GM12878 (cell line): ENCODE data around the gene CMSS1. TPM values are rescaled to one million over a fixed set of nuclear protein-coding genes. Genes with fewer than 3 reads are reported as not detected.

Experiments used
- BACH1 ChIP-seq: fragments of 450-650 bp; IDR thresholded peaks from 2 replicates; pipeline ENCODE4 v1.6.1; 2017; ENCODE audit warnings: mild to moderate bottlenecking, borderline replicate concordance
- CREM ChIP-seq: IDR thresholded peaks from 2 replicates; pipeline ENCODE4 v1.6.1; 2014; ENCODE audit warnings: antibody characterized with exemption, low read depth
- EED ChIP-seq: sonication (generic); IDR thresholded peaks from 2 replicates; pipeline ENCODE4 v1.6.1; 2016; ENCODE audit warnings: antibody characterized with exemption, low read depth
- GATAD2B ChIP-seq: fragments of 450-650 bp; conservative IDR thresholded peaks from 2 replicates; pipeline ENCODE4 v1.6.1; 2017; ENCODE audit warnings: low read depth, mild to moderate bottlenecking, moderate library complexity
- KAT2A ChIP-seq: conservative IDR thresholded peaks from 2 replicates; pipeline ENCODE4 v1.6.1; 2011; ENCODE audit warnings: low read depth, low read length; ENCODE audit not compliant: control insufficient read depth
- MYB ChIP-seq: fragments of 150-350 bp; IDR thresholded peaks from 2 replicates; pipeline ENCODE4 v1.6.1; 2014; ENCODE audit warnings: mild to moderate bottlenecking, low read depth, low read length, borderline replicate concordance
- PAX5 ChIP-seq: IDR thresholded peaks from 2 replicates; pipeline ENCODE4 v1.6.1; 2011; ENCODE audit warnings: low read depth, low read length, borderline replicate concordance
- SREBF1 ChIP-seq: IDR thresholded peaks from 2 replicates; pipeline ENCODE4 v1.6.1; 2012; ENCODE audit warnings: mild to moderate bottlenecking, low read length
- SREBF2 ChIP-seq: IDR thresholded peaks from 2 replicates; pipeline ENCODE4 v1.6.1; 2012; ENCODE audit warnings: mild to moderate bottlenecking, low read length
- YY1 ChIP-seq: IDR thresholded peaks from 2 replicates; pipeline ENCODE4 v1.6.1; 2011; ENCODE audit warnings: low read depth, mild to moderate bottlenecking, low read length
- ZNF217 ChIP-seq: fragments of 450-650 bp; IDR thresholded peaks from 2 replicates; pipeline ENCODE4 v1.6.1; 2017; ENCODE audit warnings: antibody characterized with exemption, mild to moderate bottlenecking
- polyA plus RNA-seq, 11 experiments: library from polyadenylated mRNA; depleted of rRNA in 4 of 11; unstranded in 6 of 11; stranded (reverse) in 5 of 11; fragments of >200 nt; fragmentation: Nextera tagmentation in 4 of 11; fragmentation: Illumina TruSeq in 1 of 11; extraction: Ambion mirVana in 4 of 11; extraction: Trizol in 1 of 11; gene quantifications; 1 replicate in 1 of 11; 2 replicates in 10 of 11; pipeline versions ENCODE4 v1.2.1 to v1.2.3, GENCODE V29; 2011 to 2016; ENCODE audit warnings: inconsistent platforms in 2 of 11, missing spikeins in 2 of 11, low read depth in 1 of 11
- total RNA-seq, 4 experiments: library from RNA; depleted of rRNA in 3 of 4; stranded (reverse); fragments of >200 nt in 3 of 4; fragmentation: Illumina TruSeq in 1 of 4; extraction: Trizol in 1 of 4; gene quantifications; 2 replicates each; pipeline versions ENCODE4 v1.2.1 to v1.2.3, GENCODE V29; 2013 to 2021
- TF ChIP-seq, protein P1 (sequence below): IDR thresholded peaks from 2 replicates; pipeline ENCODE4 v1.6.1; 2011; ENCODE audit warnings: low read depth, mild to moderate bottlenecking, low read length, moderate library complexity, borderline replicate concordance; ENCODE audit errors: extremely low read depth
- TF ChIP-seq, protein P2 (sequence below): fragments of 450-650 bp; IDR thresholded peaks from 2 replicates; pipeline ENCODE4 v1.6.1; 2018; ENCODE audit warnings: mild to moderate bottlenecking, low read depth, moderate library complexity; ENCODE audit not compliant: partially characterized antibody
- TF ChIP-seq, protein P3 (sequence below): fragments of 450-650 bp; formaldehyde crosslinking; IDR thresholded peaks from 2 replicates; pipeline ENCODE4 v1.4.0; 2020; ENCODE audit warnings: mild to moderate bottlenecking, moderate library complexity
- TF ChIP-seq, protein P4 (sequence below): IDR thresholded peaks from 2 replicates; pipeline ENCODE4 v1.6.1; 2012; ENCODE audit warnings: low read depth, low read length, improper control_type of control experiment
- TF ChIP-seq, protein P5 (sequence below): fragments of 150-350 bp; IDR thresholded peaks from 2 replicates; pipeline ENCODE4 v1.6.1; 2016; ENCODE audit warnings: low read depth, low read length

Gene CMSS1
- total and polyA plus RNA-seq, 10 of the 15 experiments (the other 5 are each of a cell fraction or from before 2014, with no cell fraction given): 31.0 to 118 (median 70.1) TPM

DNA sequence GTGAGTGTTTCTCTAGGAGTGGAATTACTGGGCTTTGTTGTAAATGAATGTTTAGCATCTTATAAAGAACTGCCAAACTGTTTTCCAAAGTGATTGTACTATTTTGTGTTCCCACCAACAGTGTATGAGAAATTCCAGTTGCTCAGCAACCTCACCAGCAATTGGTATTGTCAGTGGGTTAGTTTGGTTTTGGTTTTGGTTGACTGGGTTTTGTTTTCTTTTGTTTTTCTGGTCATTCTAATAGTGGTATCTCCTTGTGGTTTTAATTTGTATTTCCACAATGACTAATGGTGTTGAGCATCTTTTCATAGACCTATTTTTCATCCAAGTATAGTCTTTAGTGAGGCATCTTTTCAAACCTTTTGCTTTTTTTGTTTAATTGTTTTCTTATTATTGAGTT, 269.5 kb downstream of the CMSS1 start (continued):
- no peak for TF ChIP-seq SREBF1
- no peak for TF ChIP-seq BACH1
- TF ChIP-seq, protein P1, sequence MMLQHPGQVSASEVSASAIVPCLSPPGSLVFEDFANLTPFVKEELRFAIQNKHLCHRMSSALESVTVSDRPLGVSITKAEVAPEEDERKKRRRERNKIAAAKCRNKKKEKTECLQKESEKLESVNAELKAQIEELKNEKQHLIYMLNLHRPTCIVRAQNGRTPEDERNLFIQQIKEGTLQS: no peak
- TF ChIP-seq, protein P2, sequence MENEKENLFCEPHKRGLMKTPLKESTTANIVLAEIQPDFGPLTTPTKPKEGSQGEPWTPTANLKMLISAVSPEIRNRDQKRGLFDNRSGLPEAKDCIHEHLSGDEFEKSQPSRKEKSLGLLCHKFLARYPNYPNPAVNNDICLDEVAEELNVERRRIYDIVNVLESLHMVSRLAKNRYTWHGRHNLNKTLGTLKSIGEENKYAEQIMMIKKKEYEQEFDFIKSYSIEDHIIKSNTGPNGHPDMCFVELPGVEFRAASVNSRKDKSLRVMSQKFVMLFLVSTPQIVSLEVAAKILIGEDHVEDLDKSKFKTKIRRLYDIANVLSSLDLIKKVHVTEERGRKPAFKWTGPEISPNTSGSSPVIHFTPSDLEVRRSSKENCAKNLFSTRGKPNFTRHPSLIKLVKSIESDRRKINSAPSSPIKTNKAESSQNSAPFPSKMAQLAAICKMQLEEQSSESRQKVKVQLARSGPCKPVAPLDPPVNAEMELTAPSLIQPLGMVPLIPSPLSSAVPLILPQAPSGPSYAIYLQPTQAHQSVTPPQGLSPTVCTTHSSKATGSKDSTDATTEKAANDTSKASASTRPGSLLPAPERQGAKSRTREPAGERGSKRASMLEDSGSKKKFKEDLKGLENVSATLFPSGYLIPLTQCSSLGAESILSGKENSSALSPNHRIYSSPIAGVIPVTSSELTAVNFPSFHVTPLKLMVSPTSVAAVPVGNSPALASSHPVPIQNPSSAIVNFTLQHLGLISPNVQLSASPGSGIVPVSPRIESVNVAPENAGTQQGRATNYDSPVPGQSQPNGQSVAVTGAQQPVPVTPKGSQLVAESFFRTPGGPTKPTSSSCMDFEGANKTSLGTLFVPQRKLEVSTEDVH: no peak
- TF ChIP-seq YY1: no peak
- TF ChIP-seq CREM: peak; percentile 43; the same call in 1 of the 2 replicates
- TF ChIP-seq KAT2A: no peak
- peak; percentile 88 for TF ChIP-seq PAX5
- no peak for TF ChIP-seq MYB
- 0 out of 2 replicates have a peak, but pooled peaks have one; percentile 42 for TF ChIP-seq ZNF217
- TF ChIP-seq SREBF2: no peak
- peak; percentile 77 for TF ChIP-seq EED
- TF ChIP-seq, protein P3, sequence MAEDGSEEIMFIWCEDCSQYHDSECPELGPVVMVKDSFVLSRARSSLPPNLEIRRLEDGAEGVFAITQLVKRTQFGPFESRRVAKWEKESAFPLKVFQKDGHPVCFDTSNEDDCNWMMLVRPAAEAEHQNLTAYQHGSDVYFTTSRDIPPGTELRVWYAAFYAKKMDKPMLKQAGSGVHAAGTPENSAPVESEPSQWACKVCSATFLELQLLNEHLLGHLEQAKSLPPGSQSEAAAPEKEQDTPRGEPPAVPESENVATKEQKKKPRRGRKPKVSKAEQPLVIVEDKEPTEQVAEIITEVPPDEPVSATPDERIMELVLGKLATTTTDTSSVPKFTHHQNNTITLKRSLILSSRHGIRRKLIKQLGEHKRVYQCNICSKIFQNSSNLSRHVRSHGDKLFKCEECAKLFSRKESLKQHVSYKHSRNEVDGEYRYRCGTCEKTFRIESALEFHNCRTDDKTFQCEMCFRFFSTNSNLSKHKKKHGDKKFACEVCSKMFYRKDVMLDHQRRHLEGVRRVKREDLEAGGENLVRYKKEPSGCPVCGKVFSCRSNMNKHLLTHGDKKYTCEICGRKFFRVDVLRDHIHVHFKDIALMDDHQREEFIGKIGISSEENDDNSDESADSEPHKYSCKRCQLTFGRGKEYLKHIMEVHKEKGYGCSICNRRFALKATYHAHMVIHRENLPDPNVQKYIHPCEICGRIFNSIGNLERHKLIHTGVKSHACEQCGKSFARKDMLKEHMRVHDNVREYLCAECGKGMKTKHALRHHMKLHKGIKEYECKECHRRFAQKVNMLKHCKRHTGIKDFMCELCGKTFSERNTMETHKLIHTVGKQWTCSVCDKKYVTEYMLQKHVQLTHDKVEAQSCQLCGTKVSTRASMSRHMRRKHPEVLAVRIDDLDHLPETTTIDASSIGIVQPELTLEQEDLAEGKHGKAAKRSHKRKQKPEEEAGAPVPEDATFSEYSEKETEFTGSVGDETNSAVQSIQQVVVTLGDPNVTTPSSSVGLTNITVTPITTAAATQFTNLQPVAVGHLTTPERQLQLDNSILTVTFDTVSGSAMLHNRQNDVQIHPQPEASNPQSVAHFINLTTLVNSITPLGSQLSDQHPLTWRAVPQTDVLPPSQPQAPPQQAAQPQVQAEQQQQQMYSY: no peak
- TF ChIP-seq, protein P4, sequence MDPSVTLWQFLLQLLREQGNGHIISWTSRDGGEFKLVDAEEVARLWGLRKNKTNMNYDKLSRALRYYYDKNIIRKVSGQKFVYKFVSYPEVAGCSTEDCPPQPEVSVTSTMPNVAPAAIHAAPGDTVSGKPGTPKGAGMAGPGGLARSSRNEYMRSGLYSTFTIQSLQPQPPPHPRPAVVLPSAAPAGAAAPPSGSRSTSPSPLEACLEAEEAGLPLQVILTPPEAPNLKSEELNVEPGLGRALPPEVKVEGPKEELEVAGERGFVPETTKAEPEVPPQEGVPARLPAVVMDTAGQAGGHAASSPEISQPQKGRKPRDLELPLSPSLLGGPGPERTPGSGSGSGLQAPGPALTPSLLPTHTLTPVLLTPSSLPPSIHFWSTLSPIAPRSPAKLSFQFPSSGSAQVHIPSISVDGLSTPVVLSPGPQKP: no peak
- no peak for TF ChIP-seq GATAD2B
- TF ChIP-seq, protein P5, sequence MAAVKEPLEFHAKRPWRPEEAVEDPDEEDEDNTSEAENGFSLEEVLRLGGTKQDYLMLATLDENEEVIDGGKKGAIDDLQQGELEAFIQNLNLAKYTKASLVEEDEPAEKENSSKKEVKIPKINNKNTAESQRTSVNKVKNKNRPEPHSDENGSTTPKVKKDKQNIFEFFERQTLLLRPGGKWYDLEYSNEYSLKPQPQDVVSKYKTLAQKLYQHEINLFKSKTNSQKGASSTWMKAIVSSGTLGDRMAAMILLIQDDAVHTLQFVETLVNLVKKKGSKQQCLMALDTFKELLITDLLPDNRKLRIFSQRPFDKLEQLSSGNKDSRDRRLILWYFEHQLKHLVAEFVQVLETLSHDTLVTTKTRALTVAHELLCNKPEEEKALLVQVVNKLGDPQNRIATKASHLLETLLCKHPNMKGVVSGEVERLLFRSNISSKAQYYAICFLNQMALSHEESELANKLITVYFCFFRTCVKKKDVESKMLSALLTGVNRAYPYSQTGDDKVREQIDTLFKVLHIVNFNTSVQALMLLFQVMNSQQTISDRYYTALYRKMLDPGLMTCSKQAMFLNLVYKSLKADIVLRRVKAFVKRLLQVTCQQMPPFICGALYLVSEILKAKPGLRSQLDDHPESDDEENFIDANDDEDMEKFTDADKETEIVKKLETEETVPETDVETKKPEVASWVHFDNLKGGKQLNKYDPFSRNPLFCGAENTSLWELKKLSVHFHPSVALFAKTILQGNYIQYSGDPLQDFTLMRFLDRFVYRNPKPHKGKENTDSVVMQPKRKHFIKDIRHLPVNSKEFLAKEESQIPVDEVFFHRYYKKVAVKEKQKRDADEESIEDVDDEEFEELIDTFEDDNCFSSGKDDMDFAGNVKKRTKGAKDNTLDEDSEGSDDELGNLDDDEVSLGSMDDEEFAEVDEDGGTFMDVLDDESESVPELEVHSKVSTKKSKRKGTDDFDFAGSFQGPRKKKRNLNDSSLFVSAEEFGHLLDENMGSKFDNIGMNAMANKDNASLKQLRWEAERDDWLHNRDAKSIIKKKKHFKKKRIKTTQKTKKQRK: no peak
